Nasal cavity respiratory epithelium epithelial cell of viscerocranial mucosa (primary cell): Measurements from ENCODE around the gene LRP4. TPM values are rescaled to one million over a fixed set of nuclear protein-coding genes. Genes with fewer than 3 reads are reported as not detected.

Source experiments
- total RNA-seq: library from RNA; depleted of rRNA; stranded (reverse); fragments of >200 nt; gene quantifications from 2 replicates; pipeline ENCODE4 v1.2.3, GENCODE V29; 2014

Gene LRP4
- total RNA-seq = 3.1 and 21.6 TPM in 2 replicates

DNA sequence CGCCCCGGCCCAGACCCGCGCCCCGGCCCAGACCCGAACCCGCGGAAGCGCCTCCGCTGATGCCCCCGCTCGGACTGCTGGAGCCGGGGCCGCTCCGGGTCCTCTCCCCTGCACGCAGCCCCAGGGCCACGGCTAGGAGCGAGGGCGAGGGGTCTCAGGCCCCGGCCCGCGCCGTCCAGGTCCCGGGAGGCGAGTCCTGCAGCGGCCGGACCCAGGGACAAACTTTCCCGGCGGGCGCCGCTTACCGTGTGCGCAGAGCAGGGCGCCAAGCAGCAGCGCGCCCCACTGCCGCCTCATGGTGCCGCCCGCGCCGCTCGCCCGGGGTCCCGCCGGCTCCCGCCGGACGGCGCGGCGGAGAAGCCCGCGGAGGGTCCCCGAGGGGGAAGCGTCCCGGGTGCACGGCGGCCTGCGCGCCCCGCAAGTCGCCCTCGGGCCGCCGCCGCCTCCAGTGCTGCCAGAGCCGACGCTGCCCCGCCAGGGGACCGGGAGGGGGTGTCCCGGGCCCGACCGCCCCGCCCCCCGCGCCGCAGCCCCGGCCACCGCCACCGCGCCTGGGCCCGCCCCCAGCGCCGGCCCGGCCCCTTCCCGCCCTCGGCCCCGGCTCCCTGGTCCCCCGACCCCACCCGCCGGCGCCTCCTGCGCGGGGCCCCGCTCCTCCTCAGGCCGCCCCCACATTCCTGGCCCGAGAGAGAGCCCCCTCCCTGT lies at the start of gene LRP4:
TSS of gene LRP4 (minus strand) at position 468 of the 705 bp plus-strand sequence. CDS start at position 297, 171 bp downstream.

GRCh38 chr11:46936138-46937110 lies 18.1 kb upstream of the LRP4 start, which contains the start of gene CSTPP1:
Gene CSTPP1 (plus strand): TSS chr11:46936761. CDS start chr11:46936806, 45 bp downstream.

DNA sequence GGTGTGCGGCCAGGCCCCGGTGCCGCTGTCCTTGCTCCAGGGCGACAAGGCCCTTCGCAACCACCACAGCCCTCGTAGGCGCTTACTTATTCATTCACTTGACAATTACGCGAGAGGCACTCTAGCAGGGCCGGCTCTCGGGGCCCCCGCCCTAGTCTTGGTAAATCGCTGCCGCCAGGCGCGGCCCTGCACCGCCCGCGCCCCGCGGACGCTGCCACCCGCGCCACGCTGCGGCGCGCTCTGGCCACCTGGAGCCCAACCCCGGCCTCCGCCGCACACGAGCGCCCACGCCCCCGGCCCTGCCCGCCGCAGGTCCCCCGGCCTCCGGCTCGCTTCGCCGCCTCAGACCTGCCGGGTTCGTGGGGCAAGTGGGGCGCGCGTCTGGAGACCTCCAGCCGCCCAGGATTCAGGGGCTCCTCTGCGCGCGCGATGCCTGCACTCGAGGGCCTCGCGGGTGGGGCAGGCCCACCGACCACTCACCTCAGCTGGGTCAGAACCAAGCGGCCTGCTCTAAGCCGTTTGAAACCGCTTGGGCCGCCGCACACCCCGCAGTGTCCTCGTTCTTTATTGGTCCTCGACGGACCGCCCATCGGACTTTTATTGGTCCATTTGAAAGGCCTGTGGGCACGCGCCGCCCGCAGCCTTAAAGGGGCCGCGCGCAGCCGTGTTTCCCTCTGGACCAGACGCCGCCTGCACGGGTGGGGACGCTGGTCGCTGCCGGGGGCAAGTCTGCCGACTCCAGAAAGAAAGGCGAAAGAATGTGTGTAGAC lies 72.4 kb downstream of the LRP4 start, which contains the start of gene CKAP5:
TSS of gene CKAP5 (minus strand) at position 541 of the 770 bp plus-strand sequence. CDS start 25,049 bp downstream, outside the sequence.

Other genes with a start within 250 kb of the LRP4 start
- 17.4 and 49.9 TPM in 2 replicates for gene ARHGAP1, start 217.9 kb downstream of the LRP4 start, total RNA-seq
- gene ZNF408, start 217.5 kb downstream of the LRP4 start, total RNA-seq = 11.3 and 13.5 TPM in 2 replicates
- gene F2, start 199.3 kb downstream of the LRP4 start, total RNA-seq = under 0.01 and 0.07 TPM in 2 replicates
- gene CKAP5, start 72.3 kb downstream of the LRP4 start, total RNA-seq = 62.5 and 102 TPM in 2 replicates
- 5.1 and 15.7 TPM in 2 replicates for gene CSTPP1, start 18.2 kb upstream of the LRP4 start, total RNA-seq